ENCODE results near the gene PSMC3IP.

The PSMC3IP gene

DNA sequence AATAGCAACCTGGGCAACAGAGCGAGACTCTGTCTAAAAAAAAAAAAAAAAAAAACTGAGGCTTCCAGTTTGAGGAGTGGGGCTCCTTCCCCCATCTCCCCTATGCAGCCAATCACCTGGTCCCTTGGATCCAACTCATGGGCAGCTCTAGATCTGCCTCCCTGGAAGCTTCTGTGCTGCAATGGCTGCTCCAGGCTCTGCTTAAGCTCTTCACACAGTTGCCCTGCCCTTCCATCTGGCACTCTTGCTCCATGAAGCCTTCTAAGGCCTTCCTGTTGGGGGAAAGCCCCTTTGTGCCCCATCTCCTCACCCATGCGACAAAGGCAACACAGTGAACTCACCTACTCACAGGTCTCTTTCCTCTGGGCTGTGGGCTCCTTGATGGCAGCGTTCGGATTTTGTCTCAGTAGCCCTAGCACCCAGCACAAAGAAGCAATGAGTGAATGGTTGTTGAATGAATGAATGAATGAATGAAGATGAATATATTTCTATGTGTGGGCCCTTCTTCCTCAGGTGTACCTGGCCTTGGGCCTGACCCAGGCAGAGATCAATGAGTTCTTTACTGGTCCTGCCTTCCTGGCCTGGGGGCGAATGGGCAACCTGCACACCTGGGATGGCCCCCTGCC, 39.6 kb downstream of the PSMC3IP start:
- DNase-seq (ENCODE audit: low spot score) = no peak

DNA sequence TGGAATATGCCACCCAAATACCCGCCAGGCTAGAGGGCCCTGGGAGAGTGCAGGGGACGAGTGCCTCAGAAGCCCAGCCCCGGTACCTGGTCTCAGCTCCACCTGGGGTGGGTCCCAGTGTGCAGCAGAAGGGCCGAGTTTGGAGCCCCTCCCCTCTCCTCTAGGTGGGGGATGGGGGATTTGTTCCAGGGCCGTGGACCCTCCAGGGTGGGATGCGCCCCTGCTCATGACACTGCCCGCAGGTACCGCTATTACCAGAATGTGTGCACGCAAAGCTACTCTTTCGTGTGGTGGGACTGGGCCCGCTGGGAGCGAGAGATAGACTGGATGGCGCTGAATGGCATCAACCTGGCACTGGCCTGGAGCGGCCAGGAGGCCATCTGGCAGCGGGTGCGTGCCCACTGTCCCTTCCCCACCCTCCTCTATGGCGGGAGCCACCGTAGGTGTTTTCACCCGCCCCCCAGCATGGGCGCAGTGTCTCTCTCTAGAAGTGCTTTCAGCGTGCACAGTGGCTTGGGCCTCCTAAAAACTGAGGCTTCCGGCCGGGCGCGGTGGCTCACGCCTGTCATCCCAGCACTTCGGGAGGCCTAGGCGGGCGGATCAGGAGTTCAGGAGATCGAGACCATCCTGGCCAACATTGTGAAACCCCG, 40.2 kb downstream of the PSMC3IP start:
- DNase-seq (ENCODE audit: low spot score) = no peak

DNA sequence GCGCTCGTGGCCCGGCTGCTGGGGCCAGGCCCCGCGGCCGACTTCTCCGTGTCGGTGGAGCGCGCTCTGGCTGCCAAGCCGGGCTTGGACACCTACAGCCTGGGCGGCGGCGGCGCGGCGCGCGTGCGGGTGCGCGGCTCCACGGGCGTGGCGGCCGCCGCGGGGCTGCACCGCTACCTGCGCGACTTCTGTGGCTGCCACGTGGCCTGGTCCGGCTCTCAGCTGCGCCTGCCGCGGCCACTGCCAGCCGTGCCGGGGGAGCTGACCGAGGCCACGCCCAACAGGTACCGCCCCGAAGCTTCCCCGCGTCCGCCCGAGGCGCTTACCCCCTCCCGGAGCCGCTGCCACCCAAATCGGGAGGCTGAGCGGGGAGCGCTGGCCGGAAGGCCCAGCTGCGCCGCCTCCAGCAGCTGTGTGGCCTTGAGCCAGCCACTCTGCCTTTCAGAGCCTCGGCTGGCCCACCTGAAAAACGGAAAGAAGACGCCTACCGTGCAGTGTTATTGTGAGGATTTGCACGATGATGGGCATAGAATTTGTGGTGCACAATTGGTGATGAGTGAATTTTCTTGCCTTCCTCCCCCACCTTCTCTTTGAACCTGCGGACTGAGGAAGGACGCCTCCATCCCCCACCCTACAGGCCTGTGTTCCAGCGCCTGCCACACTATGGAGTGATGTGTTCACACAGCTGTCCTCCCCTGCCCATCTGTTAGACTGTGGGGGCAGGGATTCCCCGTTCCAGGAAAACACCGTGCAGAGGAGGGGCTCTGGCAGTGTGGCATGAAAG, 41.0 kb downstream of the PSMC3IP start:
- peak; percentile 55 for DNase-seq (ENCODE audit: low spot score)

DNA sequence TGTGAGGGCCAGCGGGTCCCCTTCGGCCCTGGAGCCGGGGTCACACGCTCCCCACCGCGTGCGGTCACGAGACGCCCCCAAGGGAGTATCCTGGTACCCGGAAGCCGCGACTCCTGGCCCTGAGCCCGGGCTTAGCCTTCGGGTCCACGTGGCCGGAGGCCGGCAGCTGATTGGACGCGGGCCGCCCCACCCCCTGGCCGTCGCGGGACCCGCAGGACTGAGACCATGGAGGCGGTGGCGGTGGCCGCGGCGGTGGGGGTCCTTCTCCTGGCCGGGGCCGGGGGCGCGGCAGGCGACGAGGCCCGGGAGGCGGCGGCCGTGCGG, 41.5 kb downstream of the PSMC3IP start, which contains the start of gene NAGLU:
NAGLU (plus strand) TSS at position 194 of the 324 bp plus-strand sequence; CDS start at position 226, 32 bp downstream.
- peak; percentile 77 for DNase-seq (ENCODE audit: low spot score)

GRCh38 chr17:42535155-42536047, 42.1 kb downstream of the PSMC3IP start:
- no peak for DNase-seq (ENCODE audit: low spot score)

DNA sequence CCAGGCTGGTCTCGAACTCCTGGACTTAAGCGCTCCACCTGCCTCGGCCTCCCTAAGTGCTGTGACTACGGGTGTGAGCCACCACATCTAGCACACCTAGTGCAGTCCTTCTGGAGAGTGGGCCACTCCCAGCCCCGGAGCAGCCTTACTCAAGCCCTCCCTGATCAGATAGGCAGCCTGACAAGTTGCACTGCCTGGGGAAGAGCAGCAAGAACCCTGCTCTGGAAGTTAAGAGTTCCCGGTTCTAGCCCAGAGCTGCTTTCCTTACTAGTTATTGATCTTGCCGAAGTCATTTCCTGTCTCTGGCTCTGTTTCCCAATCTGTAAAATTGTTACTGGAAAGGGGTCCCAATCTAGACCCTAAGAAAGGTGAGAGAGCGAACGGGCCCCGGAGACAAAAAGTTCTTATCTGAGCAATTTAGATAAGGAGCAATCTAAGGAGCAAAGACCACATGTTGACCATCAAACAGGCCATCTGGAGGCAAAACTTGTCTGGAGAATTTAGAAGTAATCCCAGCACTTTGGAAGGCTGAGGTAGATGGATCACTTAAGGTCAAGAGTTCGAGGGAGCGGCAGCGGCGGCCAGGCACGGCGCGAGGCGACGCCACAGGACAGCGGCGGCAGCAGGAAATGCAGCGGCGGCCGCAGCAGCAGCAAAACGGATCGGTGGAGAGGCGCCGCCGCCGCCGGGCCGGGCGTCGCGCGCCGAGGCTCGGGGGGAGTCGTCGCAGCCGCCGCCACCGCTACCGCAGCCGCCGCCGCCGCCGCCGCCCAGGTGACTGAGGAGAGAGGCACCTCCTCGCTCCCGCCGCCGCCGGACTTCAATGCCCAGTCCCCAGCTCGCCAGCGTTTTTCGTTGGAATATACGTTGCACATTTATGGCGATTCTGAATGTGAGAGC, 45.8 kb downstream of the PSMC3IP start:
- DNase-seq (ENCODE audit: low spot score) = peak; percentile 45

DNA sequence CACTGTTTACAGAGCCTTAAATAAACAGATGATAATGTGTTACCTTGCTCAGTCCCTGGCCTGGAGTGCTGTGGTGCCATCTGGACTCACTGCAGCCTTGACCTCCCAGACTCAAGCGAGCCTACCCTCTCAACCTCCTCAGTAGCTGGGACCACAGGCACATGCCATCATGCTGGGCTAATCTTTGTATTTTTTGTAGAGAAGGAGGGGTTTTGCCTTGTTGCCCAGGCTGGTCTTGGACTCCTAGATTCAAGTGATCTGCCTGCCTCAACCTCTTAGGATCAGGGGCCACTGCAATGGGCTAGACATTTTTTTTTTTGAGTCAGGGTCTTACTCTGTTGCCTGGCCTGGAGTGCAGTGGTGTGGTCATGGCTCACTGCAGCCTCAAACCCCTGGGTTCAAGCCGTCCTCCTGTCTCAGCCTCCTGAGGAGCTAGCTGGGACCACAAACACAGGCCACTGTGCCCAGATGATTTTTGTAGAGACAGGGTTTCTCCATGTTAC, 46.5 kb downstream of the PSMC3IP start:
- DNase-seq (ENCODE audit: low spot score) = no peak

DNA sequence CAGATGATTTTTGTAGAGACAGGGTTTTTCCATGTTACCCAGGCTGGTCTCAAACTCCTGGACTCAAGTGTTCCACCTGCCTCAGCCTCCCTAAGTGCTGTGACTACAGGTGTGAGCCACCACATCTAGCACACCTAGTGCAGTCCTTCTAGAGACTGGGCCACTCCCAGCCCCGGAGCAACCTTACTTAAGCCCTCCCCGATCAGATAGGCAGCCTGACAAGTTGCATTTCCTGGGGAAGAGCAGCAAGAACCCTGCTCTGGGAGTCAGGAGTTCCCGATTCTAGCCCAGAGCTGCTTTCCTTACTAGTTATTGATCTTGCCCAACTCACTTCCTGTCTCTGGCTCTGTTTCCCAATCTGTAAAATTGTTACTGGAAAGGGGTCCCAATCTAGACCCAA, 48.5 kb downstream of the PSMC3IP start:
- no peak for DNase-seq (ENCODE audit: low spot score)

- no peak for DNase-seq (ENCODE audit: low spot score)
Observed at GRCh38 chr17:42527932-42528331, 49.6 kb downstream of the PSMC3IP start.

- DNase-seq (ENCODE audit: low spot score) = no peak
Observed at GRCh38 chr17:42526031-42526444, 51.5 kb downstream of the PSMC3IP start.

DNA sequence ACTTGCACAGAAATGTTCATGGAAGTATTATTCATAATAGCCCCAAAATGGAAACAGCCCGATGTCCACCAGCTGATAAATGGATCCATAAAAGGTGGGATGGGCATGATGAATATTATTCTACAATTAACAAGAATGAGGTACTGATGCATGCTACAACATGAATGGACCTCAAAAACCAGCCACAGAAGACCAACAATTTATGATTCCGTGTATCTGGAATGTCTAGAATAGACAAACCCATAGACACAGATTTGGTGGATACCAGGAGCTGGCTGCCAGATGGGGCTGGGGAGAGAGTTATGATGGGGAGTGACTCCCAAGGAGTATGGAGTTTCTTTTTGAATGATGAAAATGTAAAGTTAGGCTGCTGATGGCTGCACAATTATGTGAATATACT, 52.3 kb downstream of the PSMC3IP start:
- no peak for DNase-seq (ENCODE audit: low spot score)

DNA sequence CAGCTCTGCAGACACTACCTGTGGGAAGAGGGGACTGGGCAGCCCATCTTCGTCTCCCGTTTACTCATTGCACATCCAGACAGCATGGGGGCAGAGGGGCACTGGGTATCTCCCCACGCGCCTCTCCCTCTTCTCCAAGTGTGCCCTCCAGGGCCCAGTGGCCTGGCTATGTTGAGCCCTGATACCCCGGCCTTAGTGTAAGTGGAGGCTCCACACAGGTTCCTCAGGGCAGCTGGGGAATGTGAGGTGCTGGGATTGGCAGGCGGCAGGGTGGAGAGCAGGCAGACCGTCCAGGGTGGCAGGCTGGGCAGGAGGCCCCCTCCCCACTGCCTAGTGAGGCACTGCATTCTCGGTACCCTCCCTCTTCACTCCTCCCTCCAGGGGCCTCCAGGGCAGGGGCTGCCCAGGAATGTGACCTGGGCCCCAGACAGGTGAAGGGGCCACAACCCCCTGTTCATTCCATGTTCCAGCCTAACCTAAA, 54.7 kb downstream of the PSMC3IP start:
- no peak for DNase-seq (ENCODE audit: low spot score)
